K562 (cell line): ENCODE results near the gene C2orf92. TPM values are rescaled to one million over a fixed set of nuclear protein-coding genes. Genes with fewer than 3 reads are reported as not detected.
A peak's percentile ranks its signal among the peaks of the same experiment; 100 is the strongest.

ENCODE experiments used
- CAMTA2 ChIP-seq: fragments of 250-450 bp; sonication (Bioruptor Pico); conservative IDR thresholded peaks from 2 replicates; pipeline ENCODE4 v1.5.1; 2022
- COPS2 ChIP-seq: fragments of 450-650 bp; conservative IDR thresholded peaks from 2 replicates; pipeline ENCODE4 v1.6.1; 2016; ENCODE audit warnings: mild to moderate bottlenecking, moderate library complexity
- HIVEP1 ChIP-seq: fragments of 250-450 bp; sonication (Bioruptor Pico); IDR thresholded peaks from 2 replicates; pipeline ENCODE4 v1.4.0; 2020; ENCODE audit warnings: mild to moderate bottlenecking
- KLF10 ChIP-seq: fragments of 250-450 bp; sonication (Bioruptor Pico); IDR thresholded peaks from 2 replicates; pipeline ENCODE4 v1.6.1; 2021; ENCODE audit warnings: matching md5 sums
- MBD1 ChIP-seq: fragments of 250-450 bp; sonication (Bioruptor Pico); IDR thresholded peaks from 2 replicates; pipeline ENCODE4 v1.8.0; 2022; ENCODE audit warnings: inconsistent platforms
- MGA ChIP-seq: fragments of 450-650 bp; IDR thresholded peaks from 2 replicates; pipeline ENCODE4 v1.6.1; 2016; ENCODE audit warnings: mild to moderate bottlenecking, moderate library complexity
- MLX ChIP-seq, 2 experiments: fragments of 450-650 bp in 1 of 2; sonication (generic) in 1 of 2; formaldehyde crosslinking; conservative IDR thresholded peaks; 2 replicates each; pipeline versions ENCODE4 v1.4.0 to v1.8.1; 2020 to 2022; ENCODE audit warnings: mild to moderate bottlenecking in 1 of 2, missing genetic modification reagents in 1 of 2
- NFRKB ChIP-seq: fragments of 450-650 bp; IDR thresholded peaks from 2 replicates; pipeline ENCODE4 v1.6.1; 2016; ENCODE audit warnings: low read depth
- SMAD1 ChIP-seq: fragments of 150-350 bp; IDR thresholded peaks from 2 replicates; pipeline ENCODE4 v1.6.1; 2014; ENCODE audit warnings: low read length, low read depth; ENCODE audit not compliant: partially characterized antibody
- SPI1 ChIP-seq: IDR thresholded peaks from 2 replicates; pipeline ENCODE4 v1.6.1; 2011; ENCODE audit warnings: low read depth, low read length, control low read depth, borderline replicate concordance
- SRF ChIP-seq, 2 experiments: fragments of 250-450, 450-650 bp in 1 of 2; sonication (Bioruptor Pico) in 1 of 2; sonication (generic) in 1 of 2; formaldehyde crosslinking; IDR thresholded peaks; 2 replicates each; pipeline versions ENCODE4 v1.5.0 to v1.5.1; 2020 to 2022; ENCODE audit warnings: mild to moderate bottlenecking in 1 of 2, missing genetic modification reagents in 1 of 2
- U2AF2 ChIP-seq: fragments of 200-400 bp; formaldehyde crosslinking; optimal IDR thresholded peaks from 2 replicates; pipeline ENCODE3; 2017; ENCODE audit warnings: low read depth, mild to moderate bottlenecking, low read length
- ZBED1 ChIP-seq: IDR thresholded peaks from 2 replicates; pipeline ENCODE4 v1.6.1; 2014
- ZNF239 ChIP-seq: fragments of 250-450 bp; sonication (Bioruptor Pico); IDR thresholded peaks from 2 replicates; pipeline ENCODE4 v1.4.0; 2020; ENCODE audit warnings: mild to moderate bottlenecking
- polyA plus RNA-seq, 8 experiments: library from polyadenylated mRNA; depleted of rRNA in 4 of 8; stranded (reverse) in 5 of 8; unstranded in 3 of 8; fragments of >200 nt; fragmentation: Nextera tagmentation in 2 of 8; fragmentation: Illumina TruSeq in 1 of 8; extraction: Ambion mirVana in 2 of 8; extraction: Trizol in 1 of 8; gene quantifications; 2 replicates each; pipeline versions ENCODE4 v1.2.1 to v1.2.3, GENCODE V29; 2011 to 2014; ENCODE audit warnings: inconsistent platforms in 1 of 8, missing spikeins in 1 of 8
- total RNA-seq, 7 experiments: library from RNA; depleted of rRNA in 6 of 7; stranded (reverse); fragments of >200 nt in 6 of 7; fragmentation: Illumina TruSeq in 2 of 7; extraction: Trizol in 2 of 7; gene quantifications; 2 replicates each; pipeline versions ENCODE4 v1.2.1 to v1.2.3, GENCODE V29; 2011 to 2021; ENCODE audit warnings: low replicate concordance in 1 of 7

C2orf92 gene
- total and polyA plus RNA-seq, 9 of the 15 experiments (the other 6 are each of a cell fraction or from before 2014, with no cell fraction given), result 0.65 to 6.8 (median 3.6) TPM

GRCh38 chr2:97697252-97698235 lies 28.0 kb downstream of the C2orf92 start (continued):
- TF ChIP-seq ZBED1, result no peak
- TF ChIP-seq U2AF2, result no peak
- TF ChIP-seq HIVEP1 (CRISPR knock-in tag), result no peak
- TF ChIP-seq NFRKB, result no peak
- 0 out of 4 replicates have a peak, but pooled peaks of 1 of the 2 experiments have one; percentile 41 for TF ChIP-seq SRF (CRISPR knock-in tag; IDR thresholded peaks at IDR 0.05)
- no peak for TF ChIP-seq COPS2
- no peak for TF ChIP-seq MBD1 (CRISPR knock-in tag)
- TF ChIP-seq SPI1, result no peak
- TF ChIP-seq CAMTA2 (CRISPR knock-in tag), result no peak
- TF ChIP-seq ZNF239 (CRISPR knock-in tag), result no peak
- peak; percentile 20; the same call in 1 of the 2 replicates for TF ChIP-seq MGA
- no peak for TF ChIP-seq MLX (CRISPR knock-in tag; conservative IDR thresholded peaks at IDR 0.05)
- no peak for TF ChIP-seq KLF10 (CRISPR knock-in tag)
- no peak for TF ChIP-seq SMAD1
